HG03439 (cell line): ENCODE measurements around the gene VPS13A.

Source experiments
- ATAC-seq: cut with Tn5 transposase; IDR thresholded peaks from one replicate; pipeline ENCODE4 v1.9.1; 2021; ENCODE audit warnings: mild to moderate bottlenecking, moderate library complexity; ENCODE audit not compliant: unreplicated experiment

VPS13A gene

DNA sequence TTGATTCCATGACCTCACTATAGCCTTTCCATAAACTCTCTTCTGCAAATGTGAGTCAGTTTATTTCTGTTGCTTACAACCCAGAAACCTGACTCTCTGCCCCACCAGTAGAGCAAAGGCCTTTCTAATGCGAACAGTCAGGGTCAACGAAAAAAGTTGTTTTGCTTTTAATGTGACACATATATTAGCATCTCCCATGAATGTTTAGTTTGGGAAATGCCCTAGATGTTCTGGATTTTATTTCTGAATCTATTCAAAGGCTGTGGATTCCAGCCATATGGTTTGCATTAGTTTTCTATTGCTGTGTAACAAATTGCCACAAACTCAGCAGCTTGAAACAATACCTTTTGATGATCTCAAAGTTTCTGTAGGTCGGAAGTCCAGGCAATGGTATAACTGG is 277.3 kb downstream of the VPS13A start:
- no peak for ATAC-seq

- ATAC-seq = peak; percentile 41
These were observed 278.1 kb downstream of the VPS13A start for GRCh38 chr9:77455312-77455927.

GRCh38 chr9:77456829-77457437 is 279.6 kb downstream of the VPS13A start:
- ATAC-seq = peak; percentile 79

GRCh38 chr9:77457916-77458592 is 280.7 kb downstream of the VPS13A start:
- ATAC-seq = peak; percentile 79

DNA sequence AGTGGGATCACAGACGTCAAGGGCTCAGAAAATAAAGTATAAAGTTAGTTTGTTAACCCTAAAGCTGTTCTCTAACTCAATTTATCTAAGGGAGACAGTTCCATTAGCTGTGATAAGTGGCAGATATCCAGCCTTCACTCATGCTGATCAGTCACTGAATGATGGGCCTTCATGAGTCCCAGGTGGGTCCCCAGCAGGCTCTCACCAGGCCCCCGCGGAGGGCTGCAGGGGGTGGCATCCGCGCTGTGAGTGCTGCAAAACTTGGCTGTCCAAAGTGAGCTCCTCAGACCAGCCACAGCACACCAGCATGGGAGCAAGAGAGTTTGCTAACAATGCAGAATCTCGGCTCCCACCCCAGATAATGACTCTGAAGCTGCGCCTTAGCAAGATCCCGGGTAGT is 283.6 kb downstream of the VPS13A start:
- ATAC-seq = no peak

DNA sequence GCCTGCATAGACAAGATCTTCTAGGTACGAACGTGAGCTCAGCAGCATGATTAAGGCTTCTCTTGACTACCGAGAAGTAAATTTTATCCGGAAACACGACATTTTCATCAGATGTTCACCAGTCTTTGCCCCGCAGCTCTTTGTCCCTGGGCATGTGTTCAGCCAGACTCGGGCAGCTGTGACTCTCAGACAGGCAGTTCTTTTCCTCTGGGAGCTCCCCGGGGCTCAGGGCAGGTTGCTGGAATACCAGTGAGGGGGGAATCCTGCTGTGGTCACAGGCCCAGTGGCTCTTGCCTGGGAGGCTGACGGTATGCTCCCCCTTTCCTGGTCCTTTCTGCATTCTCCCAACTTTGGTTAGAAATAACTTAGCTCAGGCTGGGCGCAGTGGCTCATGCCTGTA is 284.7 kb downstream of the VPS13A start:
- ATAC-seq = no peak

GRCh38 chr9:77463151-77463550 is 285.8 kb downstream of the VPS13A start:
- no peak for ATAC-seq

DNA sequence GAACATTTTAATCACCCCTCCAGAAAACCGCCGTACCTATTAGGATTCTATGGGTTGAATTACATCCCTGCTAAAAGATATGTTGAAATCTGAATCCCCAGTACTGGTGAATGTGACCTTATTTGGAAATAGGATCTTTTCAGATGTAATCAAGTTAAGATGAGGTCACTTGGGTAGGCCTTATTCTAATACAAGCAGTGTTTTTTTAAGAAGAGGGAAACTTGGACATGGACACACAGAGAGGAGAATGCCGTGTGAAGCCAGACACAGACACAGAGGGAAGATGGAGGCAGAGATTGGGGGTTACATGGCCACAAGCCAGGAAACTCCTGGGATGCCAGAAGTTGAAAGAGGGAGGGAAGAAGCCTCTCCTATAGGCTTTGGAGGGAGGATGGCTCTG is 287.3 kb downstream of the VPS13A start:
- ATAC-seq = no peak

DNA sequence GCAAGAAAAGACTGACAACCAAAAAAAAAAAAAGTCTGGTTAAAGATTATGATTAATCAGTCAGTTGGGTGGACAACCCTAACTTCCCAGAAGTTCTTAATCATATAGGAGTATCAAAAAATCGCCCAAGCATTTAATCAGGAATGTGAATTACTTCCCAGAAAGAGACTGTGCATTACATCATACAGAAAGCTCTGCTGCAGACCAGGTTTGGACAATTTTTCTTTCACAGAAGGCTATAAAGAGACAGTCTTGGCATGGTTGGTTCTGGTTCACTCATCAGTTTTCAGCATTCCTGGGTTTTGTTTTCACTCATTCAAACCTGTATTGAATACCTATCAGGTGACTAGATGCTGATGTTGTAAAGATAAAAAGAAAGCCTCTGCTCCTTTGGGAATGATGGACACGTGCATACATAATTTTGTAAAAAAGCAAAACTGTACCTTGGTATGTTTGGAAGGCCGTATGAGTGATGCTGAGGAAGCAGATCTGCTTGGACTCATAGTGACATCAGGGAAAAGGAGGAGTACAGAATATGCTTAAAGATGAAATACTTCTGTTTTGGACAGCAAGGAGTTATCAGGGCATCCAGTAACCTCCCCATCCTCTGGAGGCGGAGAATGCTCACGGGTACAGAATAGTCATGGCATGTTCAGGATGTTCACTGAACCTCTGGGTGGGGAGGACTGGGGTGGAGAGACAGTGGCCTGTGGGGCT is 292.3 kb downstream of the VPS13A start:
- ATAC-seq = no peak
